Vagina (tissue), 2 donors: ENCODE results near the gene SNX24.

ENCODE experiments used
- CTCF ChIP-seq, 3 experiments: fragments of 450-650 bp in 2 of 3; fragments of 200-600 bp in 1 of 3; sonication (generic) in 1 of 3; IDR thresholded peaks; one replicate each; pipeline ENCODE4 v1.5.1; 2017 to 2019; ENCODE audit warnings: antibody characterized with exemption in 3 of 3, mild to moderate bottlenecking in 2 of 3, moderate library complexity in 2 of 3
- POLR2A ChIP-seq, 2 donors: fragments of 450-650 bp; IDR thresholded peaks; one replicate each; pipeline ENCODE4 v1.6.1; 2017; ENCODE audit warnings: antibody characterized with exemption in 2 of 2, mild to moderate bottlenecking in 2 of 2, moderate library complexity in 2 of 2
- POLR2AphosphoS5 ChIP-seq, 2 donors: sonication (generic); formaldehyde crosslinking; IDR thresholded peaks; one replicate each; pipeline ENCODE4 v1.9.0; 2017; ENCODE audit warnings: antibody characterized with exemption in 2 of 2, mild to moderate bottlenecking in 2 of 2, low read depth in 1 of 2; ENCODE audit not compliant: insufficient read depth in 1 of 2

GRCh38 chr5:122831984-122832383 lies 13.4 kb upstream of the SNX24 start:
- TF ChIP-seq CTCF (IDR thresholded peaks at IDR 0.05) (no peak), POLR2AphosphoS5 (IDR thresholded peaks at IDR 0.05; ENCODE audit: insufficient read depth in 1 of 2, low read depth in 1 of 2) (no peak), POLR2A (IDR thresholded peaks at IDR 0.05) (no peak)
